K562 (cell line): Measurements from ENCODE around the gene SYNPR. TPM values are rescaled to one million over a fixed set of nuclear protein-coding genes. Genes with fewer than 3 reads are reported as not detected.

Source experiments
- ATAC-seq: fragments of 200-7000 bp; cut with Tn5 transposase; 3 replicates; pipeline ENCODE4 v1.9.1; 2020; ENCODE audit warnings: moderate library complexity
- BruUV-seq: library from RNA; stranded (reverse); fragments of 400-500 nt; replicated peaks from 2 replicates; lab custom pipeline; 2021; lab: Mats Ljungman, UMichigan
- CTCF ChIA-PET: fragments of 300-600 bp; formaldehyde crosslinking; extraction: SDS; loops from one replicate; lab custom pipeline; 2021; ENCODE audit warnings: low intra/inter-chr PET ratio; lab: Yijun Ruan, JAX
- POLR2A ChIA-PET: fragments of 300-600, 350-650 bp; sonication (Branson Sonifier 250); formaldehyde crosslinking; extraction: SDS; loops from one replicate; lab custom pipeline; 2021; ENCODE audit warnings: antibody characterized with exemption, inconsistent platforms; lab: Yijun Ruan, JAX
- DNase-seq, 4 experiments: peaks; one replicate each; pipeline versions ENCODE4 v3.0.0 to v3.0.0-alpha.2; 2011 to 2018; ENCODE audit warnings: low spot score in 3 of 4, mixed read lengths in 3 of 4; ENCODE audit errors: extremely low read depth in 1 of 4
- FAIRE-seq: peaks from 2 replicates; lab custom pipeline; 2011; peaks lifted over from hg19 to GRCh38; lab: Jason Lieb, UNC
- H2AFZ ChIP-seq: 2 replicates; pipeline ENCODE4 v1.6.0; 2011; ENCODE audit warnings: low read depth, low read length, control low read depth, inconsistent platforms
- H3K27ac ChIP-seq: fragments of 200-600 bp; 3 replicates; pipeline ENCODE4 v1.8.0; 2011; ENCODE audit warnings: low read depth, mild to moderate bottlenecking, control low read depth, inconsistent platforms, low read length, moderate library complexity, mixed read lengths; ENCODE audit errors: extremely low read depth
- H3K27me3 ChIP-seq, 2 experiments: fragments of 300-600 bp in 1 of 2; 2 replicates in 1 of 2; 3 replicates in 1 of 2; pipeline versions ENCODE4 v1.6.0 to v1.8.0; 2011; ENCODE audit warnings: inconsistent platforms in 2 of 2, low read length in 2 of 2, mild to moderate bottlenecking in 1 of 2, mixed read lengths in 1 of 2, moderate library complexity in 1 of 2; ENCODE audit not compliant: control insufficient read depth in 2 of 2, insufficient read depth in 2 of 2
- H3K36me3 ChIP-seq: fragments of 300-600 bp; 3 replicates; pipeline ENCODE4 v1.8.0; 2011; ENCODE audit warnings: mild to moderate bottlenecking, low read length, inconsistent platforms; ENCODE audit not compliant: control insufficient read depth, insufficient read depth
- H3K4me1 ChIP-seq, 2 experiments: fragments of 200-600 bp in 1 of 2; replicated peaks in 1 of 2; 2 replicates in 1 of 2; 3 replicates in 1 of 2; pipeline versions ENCODE4 v1.5.1 to v1.8.0; 2011; ENCODE audit warnings: inconsistent platforms in 2 of 2, low read length in 2 of 2, mild to moderate bottlenecking in 1 of 2, mixed read lengths in 1 of 2, moderate library complexity in 1 of 2; ENCODE audit not compliant: control insufficient read depth in 2 of 2, insufficient read depth in 2 of 2
- H3K4me2 ChIP-seq: 2 replicates; pipeline ENCODE4 v1.6.1; 2011; ENCODE audit warnings: low read length, control low read depth, inconsistent platforms, mixed read lengths; ENCODE audit not compliant: insufficient read depth
- H3K4me3 ChIP-seq: fragments of 200-600 bp; sonication (generic), shearing (Covaris generic); 2 replicates; pipeline ENCODE4 v1.5.1; 2016; ENCODE audit warnings: control low read depth, inconsistent platforms
- H3K79me2 ChIP-seq: fragments of 200-600 bp; 3 replicates; pipeline ENCODE4 v1.8.0; 2011; ENCODE audit warnings: low read length, inconsistent platforms; ENCODE audit not compliant: control insufficient read depth, insufficient read depth
- H3K9ac ChIP-seq, 2 experiments: 2 replicates each; pipeline versions ENCODE4 v1.6.0 to v1.6.1; 2011; ENCODE audit warnings: low read depth in 2 of 2, low read length in 2 of 2, control low read depth in 1 of 2, inconsistent platforms in 1 of 2, mild to moderate bottlenecking in 1 of 2, mixed read lengths in 1 of 2; ENCODE audit not compliant: insufficient read depth in 1 of 2
- H3K9me1 ChIP-seq: one replicate; pipeline ENCODE4 v1.6.0; 2011; ENCODE audit warnings: inconsistent platforms, mild to moderate bottlenecking, low read length, moderate library complexity; ENCODE audit not compliant: control insufficient read depth, insufficient read depth
- H3K9me3 ChIP-seq: replicated peaks from 2 replicates; pipeline ENCODE4 v1.5.1; 2011; ENCODE audit warnings: low read depth, low read length, inconsistent platforms; ENCODE audit not compliant: control insufficient read depth, insufficient read depth
- H4K20me1 ChIP-seq: replicated peaks from 2 replicates; pipeline ENCODE4 v1.6.1; 2011; ENCODE audit warnings: low read length, inconsistent platforms, mixed read lengths; ENCODE audit not compliant: control insufficient read depth, insufficient read depth
- EHMT2 ChIP-seq: fragments of 450-650 bp; IDR thresholded peaks from 2 replicates; pipeline ENCODE4 v1.6.1; 2018; ENCODE audit warnings: antibody characterized with exemption
- L3MBTL2 ChIP-seq: fragments of 450-650 bp; IDR thresholded peaks from 2 replicates; pipeline ENCODE4 v1.6.1; 2016; ENCODE audit warnings: mild to moderate bottlenecking, moderate library complexity
- NR2C1 ChIP-seq, 2 experiments: fragments of 450-650 bp; IDR thresholded peaks; 2 replicates each; pipeline ENCODE4 v1.6.1; 2017; ENCODE audit warnings: mild to moderate bottlenecking in 2 of 2, antibody characterized with exemption in 1 of 2, inconsistent platforms in 1 of 2, missing compliant biosample characterization in 1 of 2, missing genetic modification characterization in 1 of 2
- SMAD3 ChIP-seq: fragments of 450-650 bp; formaldehyde crosslinking; conservative IDR thresholded peaks from 2 replicates; pipeline ENCODE4 v1.4.0; 2020; ENCODE audit warnings: mild to moderate bottlenecking
- SMARCB1 ChIP-seq: IDR thresholded peaks from 2 replicates; pipeline ENCODE4 v1.6.1; 2011; ENCODE audit warnings: improper control_type of control experiment, low read depth; ENCODE audit not compliant: insufficient read length
- SOX6 ChIP-seq: fragments of 450-650 bp; IDR thresholded peaks from 2 replicates; pipeline ENCODE4 v1.6.1; 2014; ENCODE audit warnings: mild to moderate bottlenecking
- ZNF232 ChIP-seq: sonication (generic); formaldehyde crosslinking; IDR thresholded peaks from 2 replicates; pipeline ENCODE4 v1.8.0; 2022; ENCODE audit warnings: mild to moderate bottlenecking, missing genetic modification reagents
- ZNF551 ChIP-seq: fragments of 250-450 bp; sonication (Bioruptor Pico); IDR thresholded peaks from 2 replicates; pipeline ENCODE4 v1.5.0; 2021; ENCODE audit warnings: mild to moderate bottlenecking, moderate library complexity
- WGBS: fragments of 100-300 bp; shearing (Covaris generic); methylation state at CpG from one replicate; pipeline ENCODE4 v1.1.6; 2016; ENCODE audit warnings: low coverage, mixed read lengths; ENCODE audit not compliant: insufficient coverage; ENCODE audit errors: missing lambda C conversion rate; 5-methylcytosine and 5-hydroxymethylcytosine counted together
- in situ Hi-C: fragments of 300-500 bp; cut with MboI; formaldehyde crosslinking; loops from 4 replicates; pipeline ENCODE4 v1.15.0; 2018; ENCODE audit warnings: inconsistent platforms, mixed read lengths
- intact Hi-C: fragments of 100-400 bp; cut with micrococcal nuclease; formaldehyde crosslinking; loops from 2 replicates; pipeline ENCODE4 v1.14.2; 2022
- polyA plus RNA-seq, 8 experiments: library from polyadenylated mRNA; depleted of rRNA in 4 of 8; stranded (reverse) in 5 of 8; unstranded in 3 of 8; fragments of >200 nt; fragmentation: Nextera tagmentation in 2 of 8; fragmentation: Illumina TruSeq in 1 of 8; extraction: Ambion mirVana in 2 of 8; extraction: Trizol in 1 of 8; gene quantifications; 2 replicates each; pipeline versions ENCODE4 v1.2.1 to v1.2.3, GENCODE V29; 2011 to 2014; ENCODE audit warnings: inconsistent platforms in 1 of 8, missing spikeins in 1 of 8
- total RNA-seq, 7 experiments: library from RNA; depleted of rRNA in 6 of 7; stranded (reverse); fragments of >200 nt in 6 of 7; fragmentation: Illumina TruSeq in 2 of 7; extraction: Trizol in 2 of 7; gene quantifications; 2 replicates each; pipeline versions ENCODE4 v1.2.1 to v1.2.3, GENCODE V29; 2011 to 2021; ENCODE audit warnings: low replicate concordance in 1 of 7
- TF ChIP-seq, protein P1 (sequence below): fragments of 250-450 bp; sonication (Bioruptor Pico); IDR thresholded peaks from 2 replicates; pipeline ENCODE4 v1.4.0; 2020; ENCODE audit warnings: mild to moderate bottlenecking, moderate library complexity
- TF ChIP-seq, protein P2 (sequence below): fragments of 250-450 bp; sonication (Bioruptor Pico); IDR thresholded peaks from 2 replicates; pipeline ENCODE4 v1.5.0; 2022; ENCODE audit warnings: mild to moderate bottlenecking
- TF ChIP-seq, protein P3 (sequence below): fragments of 250-450 bp; sonication (Bioruptor Pico); IDR thresholded peaks from 2 replicates; pipeline ENCODE4 v1.4.0; 2020

Gene SYNPR
- total and polyA plus RNA-seq, 9 of the 15 experiments (the other 6 are each of a cell fraction or from before 2014, with no cell fraction given): not detected

DNA sequence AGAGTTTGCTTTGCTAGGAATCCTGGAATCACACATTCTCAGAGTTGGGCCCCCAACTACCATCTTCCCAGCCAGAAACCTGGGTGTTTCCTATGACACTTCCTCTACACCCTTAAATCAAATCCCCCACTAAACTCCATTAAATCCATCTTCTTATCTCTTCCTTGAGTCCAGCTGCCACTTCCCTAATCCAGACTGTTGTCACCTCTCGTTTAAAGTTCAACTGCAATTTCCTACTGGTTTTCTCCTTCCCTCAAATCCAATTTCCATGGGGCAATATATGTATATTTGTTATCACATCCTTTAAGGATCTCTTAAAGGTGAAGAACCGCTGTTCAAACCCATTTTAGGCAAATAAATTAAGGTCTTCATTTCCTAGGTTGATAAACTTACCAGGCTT lies 300.8 kb downstream of the SYNPR start:
- no peak for TF ChIP-seq L3MBTL2
- TF ChIP-seq SMAD3 (CRISPR knock-in tag): no peak
- TF ChIP-seq ZNF232 (CRISPR knock-in tag): no peak
- TF ChIP-seq SOX6: no peak
- TF ChIP-seq, protein P1, sequence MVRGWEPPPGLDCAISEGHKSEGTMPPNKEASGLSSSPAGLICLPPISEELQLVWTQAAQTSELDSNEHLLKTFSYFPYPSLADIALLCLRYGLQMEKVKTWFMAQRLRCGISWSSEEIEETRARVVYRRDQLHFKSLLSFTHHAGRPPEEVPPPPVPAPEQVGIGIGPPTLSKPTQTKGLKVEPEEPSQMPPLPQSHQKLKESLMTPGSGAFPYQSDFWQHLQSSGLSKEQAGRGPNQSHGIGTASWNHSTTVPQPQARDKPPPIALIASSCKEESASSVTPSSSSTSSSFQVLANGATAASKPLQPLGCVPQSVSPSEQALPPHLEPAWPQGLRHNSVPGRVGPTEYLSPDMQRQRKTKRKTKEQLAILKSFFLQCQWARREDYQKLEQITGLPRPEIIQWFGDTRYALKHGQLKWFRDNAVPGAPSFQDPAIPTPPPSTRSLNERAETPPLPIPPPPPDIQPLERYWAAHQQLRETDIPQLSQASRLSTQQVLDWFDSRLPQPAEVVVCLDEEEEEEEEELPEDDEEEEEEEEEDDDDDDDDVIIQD (CRISPR knock-in tag): no peak
- TF ChIP-seq ZNF551: no peak
- TF ChIP-seq SMARCB1: no peak
- TF ChIP-seq, protein P2, sequence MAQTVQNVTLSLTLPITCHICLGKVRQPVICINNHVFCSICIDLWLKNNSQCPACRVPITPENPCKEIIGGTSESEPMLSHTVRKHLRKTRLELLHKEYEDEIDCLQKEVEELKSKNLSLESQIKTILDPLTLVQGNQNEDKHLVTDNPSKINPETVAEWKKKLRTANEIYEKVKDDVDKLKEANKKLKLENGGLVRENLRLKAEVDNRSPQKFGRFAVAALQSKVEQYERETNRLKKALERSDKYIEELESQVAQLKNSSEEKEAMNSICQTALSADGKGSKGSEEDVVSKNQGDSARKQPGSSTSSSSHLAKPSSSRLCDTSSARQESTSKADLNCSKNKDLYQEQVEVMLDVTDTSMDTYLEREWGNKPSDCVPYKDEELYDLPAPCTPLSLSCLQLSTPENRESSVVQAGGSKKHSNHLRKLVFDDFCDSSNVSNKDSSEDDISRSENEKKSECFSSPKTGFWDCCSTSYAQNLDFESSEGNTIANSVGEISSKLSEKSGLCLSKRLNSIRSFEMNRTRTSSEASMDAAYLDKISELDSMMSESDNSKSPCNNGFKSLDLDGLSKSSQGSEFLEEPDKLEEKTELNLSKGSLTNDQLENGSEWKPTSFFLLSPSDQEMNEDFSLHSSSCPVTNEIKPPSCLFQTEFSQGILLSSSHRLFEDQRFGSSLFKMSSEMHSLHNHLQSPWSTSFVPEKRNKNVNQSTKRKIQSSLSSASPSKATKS (CRISPR knock-in tag): no peak
- TF ChIP-seq, protein P3, sequence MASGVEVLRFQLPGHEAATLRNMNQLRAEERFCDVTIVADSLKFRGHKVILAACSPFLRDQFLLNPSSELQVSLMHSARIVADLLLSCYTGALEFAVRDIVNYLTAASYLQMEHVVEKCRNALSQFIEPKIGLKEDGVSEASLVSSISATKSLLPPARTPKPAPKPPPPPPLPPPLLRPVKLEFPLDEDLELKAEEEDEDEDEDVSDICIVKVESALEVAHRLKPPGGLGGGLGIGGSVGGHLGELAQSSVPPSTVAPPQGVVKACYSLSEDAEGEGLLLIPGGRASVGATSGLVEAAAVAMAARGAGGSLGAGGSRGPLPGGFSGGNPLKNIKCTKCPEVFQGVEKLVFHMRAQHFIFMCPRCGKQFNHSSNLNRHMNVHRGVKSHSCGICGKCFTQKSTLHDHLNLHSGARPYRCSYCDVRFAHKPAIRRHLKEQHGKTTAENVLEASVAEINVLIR: no peak
- TF ChIP-seq EHMT2: no peak
- TF ChIP-seq NR2C1 (IDR thresholded peaks at IDR 0.05): no peak
- no peak for TF ChIP-seq NR2C1 (tag; IDR thresholded peaks at IDR 0.05)
- H3K9ac ChIP-seq: no peak overlapping the region
- H3K36me3 ChIP-seq: no peaks in the 10 kb centered on the region
- FAIRE-seq (no peak), DNase-seq (no peak), ATAC-seq (no peak)
- CTCF ChIA-PET: no interaction called here
- POLR2A ChIA-PET: no interaction called here
- no TSS peak for BruUV-seq
- intact Hi-C loops: no loop called here
- no peaks in the 10 kb centered on the region for H3K79me2 ChIP-seq
- no peak overlapping the region for H3K4me2 ChIP-seq
- H3K27me3 ChIP-seq: no peaks in the 10 kb centered on the region
- H3K9me3 ChIP-seq: no peaks in the 10 kb centered on the region
- H3K27ac ChIP-seq: no peak overlapping the region
- no peaks in the 10 kb centered on the region for H4K20me1 ChIP-seq
- no peaks in the 10 kb centered on the region for H3K9me1 ChIP-seq
- H3K4me1 ChIP-seq: no peaks in the 10 kb centered on the region
- in situ Hi-C loops: no loop called here
- no peak overlapping the region for H3K4me3 ChIP-seq
- H2AFZ ChIP-seq: no peak overlapping the region
- WGBS: 4% methylated on average over 2 of the region's 2 CpGs
